Dendritic cell treated with granulocyte-macrophage colony-stimulating factor and Interleukin-4, amounts not matched to agents 40 ng/mL and 50 ng/mL, for 4 days (primary cell): ENCODE measurements around the gene SPAG7.
A peak's percentile ranks its signal among the peaks of the same experiment; 100 is the strongest.

Source experiments
- H3K27ac Mint-ChIP-seq: one replicate; pipeline ENCODE4 v1.8.0; 2022; ENCODE audit warnings: mild to moderate bottlenecking, mixed read lengths
- H3K27me3 Mint-ChIP-seq: one replicate; pipeline ENCODE4 v1.8.0; 2022; ENCODE audit warnings: mild to moderate bottlenecking, mixed read lengths
- H3K36me3 Mint-ChIP-seq: one replicate; pipeline ENCODE4 v1.8.0; 2022; ENCODE audit warnings: low read depth, mixed read lengths
- H3K4me1 Mint-ChIP-seq: one replicate; pipeline ENCODE4 v1.8.0; 2022; ENCODE audit warnings: low read depth, mixed read lengths
- H3K4me3 Mint-ChIP-seq: one replicate; pipeline ENCODE4 v1.8.0; 2022; ENCODE audit warnings: mild to moderate bottlenecking, moderate library complexity, mixed read lengths
- H3K9me3 Mint-ChIP-seq: one replicate; pipeline ENCODE4 v1.8.0; 2022; ENCODE audit warnings: mixed read lengths
- intact Hi-C: fragments of 100-400 bp; cut with micrococcal nuclease; formaldehyde crosslinking; loops from one replicate; pipeline ENCODE4 v1.15.0; 2022

Gene SPAG7

GRCh38 chr17:4987767-4988567 lies 20.4 kb upstream of the SPAG7 start:
- intact Hi-C loops, result loop anchor here (2.0 to 5.0 kb wide), 3 partner anchors 21 to 44 kb away; partner anchors contain the start of genes PFN1 and SPAG7
- Mint-ChIP-seq H3K36me3 (peaks cover 58% of the 10 kb centered on the region), H3K4me1 (peaks cover 54% of the 10 kb centered on the region), H3K27me3 (no peaks in the 10 kb centered on the region), H3K4me3 (peak overlapping the region; percentile 91), H3K9me3 (no peaks in the 10 kb centered on the region), H3K27ac (peak overlapping the region; percentile 93)

- peaks cover 62% of the 10 kb centered on the region for H3K4me1 Mint-ChIP-seq
- no peaks in the 10 kb centered on the region for H3K27me3 Mint-ChIP-seq
- H3K4me3 Mint-ChIP-seq, result peak within 1 kb of the TSS; percentile 91
- intact Hi-C loops, result loop anchor here (2.0 to 5.0 kb wide), 3 partner anchors 20 to 45 kb away; partner anchors contain the start of genes PFN1 and SPAG7
- H3K9me3 Mint-ChIP-seq, result no peaks in the 10 kb centered on the region
- H3K36me3 Mint-ChIP-seq, result peaks cover 66% of the 10 kb centered on the region
- H3K27ac Mint-ChIP-seq, result peak within 1 kb of the TSS; percentile 93
Measured at GRCh38 chr17:4986951-4987766, 19.5 kb upstream of the SPAG7 start, which contains the start of gene CAMTA2. Gene CAMTA2 (minus strand): TSS chr17:4987675. CDS start chr17:4986222, 1,453 bp downstream.

DNA sequence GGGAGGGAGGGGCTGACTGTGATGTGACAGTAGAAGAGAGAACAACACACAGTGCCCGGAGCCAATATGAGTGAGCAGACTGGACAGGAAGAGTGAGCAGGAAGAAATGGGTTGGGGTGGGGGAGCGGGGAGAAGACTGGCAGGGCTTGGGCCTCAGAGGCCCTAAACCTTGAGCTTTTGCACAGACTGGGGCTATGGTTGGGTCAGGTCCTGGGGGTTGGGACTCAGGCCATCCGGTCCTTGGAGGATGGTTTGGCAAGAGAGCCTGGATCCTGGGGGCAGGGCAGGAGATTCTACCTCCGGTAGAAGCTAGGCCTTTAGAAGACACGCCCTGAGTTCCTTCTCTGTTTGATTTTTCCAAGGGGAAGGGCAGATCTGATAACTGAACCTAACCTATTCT lies 18.8 kb upstream of the SPAG7 start:
- intact Hi-C loops, result loop anchor here (2.0 to 5.0 kb wide), 3 partner anchors 20 to 46 kb away; partner anchors contain the start of genes PFN1 and SPAG7
- Mint-ChIP-seq H3K27ac (peak overlapping the region; percentile 93), H3K36me3 (peaks cover 69% of the 10 kb centered on the region), H3K4me1 (peaks cover 64% of the 10 kb centered on the region), H3K27me3 (no peaks in the 10 kb centered on the region), H3K4me3 (peak overlapping the region; percentile 91), H3K9me3 (no peaks in the 10 kb centered on the region)

- Mint-ChIP-seq H3K27me3 (no peaks in the 10 kb centered on the region), H3K4me3 (no peak overlapping the region), H3K4me1 (peaks cover 76% of the 10 kb centered on the region), H3K9me3 (no peaks in the 10 kb centered on the region), H3K36me3 (peaks cover 93% of the 10 kb centered on the region), H3K27ac (peak overlapping the region; percentile 38)
- intact Hi-C loops, result no loop called here
Measured at GRCh38 chr17:4982305-4982704, 14.7 kb upstream of the SPAG7 start.

DNA sequence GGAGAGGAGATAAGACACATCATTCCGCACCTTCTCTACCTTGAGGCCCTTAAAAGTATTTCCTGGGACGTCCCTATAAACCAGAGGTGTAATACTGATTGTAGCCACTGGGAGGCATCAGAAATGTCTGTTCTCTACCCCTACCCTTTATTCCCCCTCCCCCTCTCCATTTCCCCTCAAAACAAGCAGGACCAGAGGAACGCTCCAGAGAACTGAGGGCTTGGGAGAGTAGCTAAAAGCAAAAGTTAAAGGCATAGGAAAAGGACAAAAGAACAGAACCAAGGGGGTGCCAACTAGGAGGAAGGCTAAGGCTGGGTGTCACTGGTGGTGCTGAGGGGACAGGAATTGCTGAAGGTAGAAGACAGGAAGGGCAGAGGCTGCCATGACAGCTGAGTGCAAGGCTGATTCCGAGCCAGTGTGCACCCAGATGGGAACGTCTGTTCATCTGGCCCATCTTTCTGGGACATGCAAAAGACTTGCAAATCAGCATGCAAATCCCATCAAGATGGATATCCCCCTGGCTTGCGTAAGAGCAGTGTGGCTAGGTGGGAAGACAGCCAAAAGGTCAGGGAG lies 13.1 kb upstream of the SPAG7 start:
- intact Hi-C loops, result loop anchor here (2.0 kb wide), 1 partner anchor 82 kb away; no protein-coding TSS in a partner anchor
- Mint-ChIP-seq H3K9me3 (no peaks in the 10 kb centered on the region), H3K4me3 (no peak overlapping the region), H3K36me3 (peaks cover 87% of the 10 kb centered on the region), H3K4me1 (peaks cover 65% of the 10 kb centered on the region), H3K27ac (peak overlapping the region; percentile 71), H3K27me3 (no peaks in the 10 kb centered on the region)

- H3K4me3 Mint-ChIP-seq, result peak overlapping the region; percentile 27
- peaks cover 72% of the 10 kb centered on the region for H3K36me3 Mint-ChIP-seq
- H3K27me3 Mint-ChIP-seq, result no peaks in the 10 kb centered on the region
- intact Hi-C loops, result no loop called here
- H3K9me3 Mint-ChIP-seq, result no peaks in the 10 kb centered on the region
- H3K27ac Mint-ChIP-seq, result peak overlapping the region; percentile 74
- H3K4me1 Mint-ChIP-seq, result peaks cover 75% of the 10 kb centered on the region
Measured at GRCh38 chr17:4978726-4979125, 11.1 kb upstream of the SPAG7 start.

DNA sequence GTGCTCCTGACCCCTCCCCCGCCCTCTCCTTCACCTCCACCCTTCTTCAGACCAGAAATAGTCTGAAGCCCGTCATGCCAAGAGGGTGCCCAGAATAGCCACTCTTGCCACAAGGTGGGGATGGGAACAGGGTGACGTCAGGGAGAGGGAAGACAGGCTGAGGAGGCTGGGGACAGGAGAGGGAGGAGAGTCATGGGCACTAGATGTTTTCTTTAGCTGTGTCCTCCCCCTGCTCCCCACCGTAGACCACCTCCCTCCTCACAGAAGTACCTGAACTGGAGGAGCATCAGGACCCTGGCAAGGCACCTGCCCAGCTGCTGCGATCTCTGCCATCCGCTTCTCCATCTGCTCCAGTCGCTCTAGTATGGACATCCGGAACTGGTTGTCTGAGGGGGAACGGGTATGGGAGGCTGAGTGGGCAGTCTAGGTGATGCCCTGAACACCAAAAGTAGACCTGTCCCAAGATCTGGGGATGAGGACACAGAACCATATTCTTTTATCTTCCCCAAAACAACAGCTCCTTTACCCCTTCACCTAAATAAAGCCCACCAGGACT lies 6.6 kb upstream of the SPAG7 start:
- Mint-ChIP-seq H3K36me3 (peaks cover 29% of the 10 kb centered on the region), H3K4me1 (peaks cover 51% of the 10 kb centered on the region), H3K4me3 (no peak overlapping the region), H3K27ac (peak overlapping the region; percentile 47), H3K9me3 (no peaks in the 10 kb centered on the region), H3K27me3 (no peaks in the 10 kb centered on the region)
- intact Hi-C loops, result no loop called here

- H3K9me3 Mint-ChIP-seq, result no peaks in the 10 kb centered on the region
- no peaks in the 10 kb centered on the region for H3K27me3 Mint-ChIP-seq
- peaks cover 44% of the 10 kb centered on the region for H3K4me1 Mint-ChIP-seq
- H3K4me3 Mint-ChIP-seq, result no peak overlapping the region
- H3K27ac Mint-ChIP-seq, result peak overlapping the region; percentile 47
- H3K36me3 Mint-ChIP-seq, result peaks cover 22% of the 10 kb centered on the region
- intact Hi-C loops, result no loop called here
Measured at GRCh38 chr17:4973256-4974114, 5.9 kb upstream of the SPAG7 start.

DNA sequence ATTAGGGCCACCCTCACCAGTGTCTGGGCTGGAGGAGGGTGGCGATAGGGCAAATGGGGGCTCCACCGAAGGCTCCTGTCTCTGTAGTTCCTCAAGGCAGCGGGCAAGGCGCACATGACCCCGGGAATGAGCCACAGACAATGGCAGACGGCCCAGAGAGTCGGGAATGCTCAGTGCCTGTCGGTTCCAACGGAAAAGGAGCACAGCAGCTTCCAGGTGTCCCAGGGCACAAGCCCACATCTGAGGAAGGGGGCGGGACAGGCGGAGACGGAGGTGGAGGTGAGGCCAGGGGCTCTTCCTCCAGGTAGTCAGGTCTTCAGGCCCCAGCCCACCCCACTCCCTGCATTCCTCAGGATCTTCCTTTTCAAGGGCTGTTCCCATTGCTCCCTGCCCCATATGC lies 5.1 kb upstream of the SPAG7 start:
- peaks cover 39% of the 10 kb centered on the region for H3K4me1 Mint-ChIP-seq
- H3K27me3 Mint-ChIP-seq, result no peaks in the 10 kb centered on the region
- H3K4me3 Mint-ChIP-seq, result no peak overlapping the region
- peak overlapping the region; percentile 47 for H3K27ac Mint-ChIP-seq
- intact Hi-C loops, result no loop called here
- peaks cover 14% of the 10 kb centered on the region for H3K36me3 Mint-ChIP-seq
- no peaks in the 10 kb centered on the region for H3K9me3 Mint-ChIP-seq

GRCh38 chr17:4972322-4972721 lies 4.7 kb upstream of the SPAG7 start:
- H3K9me3 Mint-ChIP-seq, result no peaks in the 10 kb centered on the region
- no peak overlapping the region for H3K4me3 Mint-ChIP-seq
- no peak overlapping the region for H3K27ac Mint-ChIP-seq
- intact Hi-C loops, result no loop called here
- peaks cover 10% of the 10 kb centered on the region for H3K36me3 Mint-ChIP-seq
- H3K27me3 Mint-ChIP-seq, result no peaks in the 10 kb centered on the region
- peaks cover 39% of the 10 kb centered on the region for H3K4me1 Mint-ChIP-seq

- Mint-ChIP-seq H3K27ac (no peak overlapping the region), H3K27me3 (no peaks in the 10 kb centered on the region), H3K9me3 (no peaks in the 10 kb centered on the region), H3K4me3 (no peak overlapping the region), H3K4me1 (peaks cover 39% of the 10 kb centered on the region), H3K36me3 (peaks cover 5% of the 10 kb centered on the region)
- intact Hi-C loops, result no loop called here
Measured at GRCh38 chr17:4971826-4972225, 4.2 kb upstream of the SPAG7 start.

DNA sequence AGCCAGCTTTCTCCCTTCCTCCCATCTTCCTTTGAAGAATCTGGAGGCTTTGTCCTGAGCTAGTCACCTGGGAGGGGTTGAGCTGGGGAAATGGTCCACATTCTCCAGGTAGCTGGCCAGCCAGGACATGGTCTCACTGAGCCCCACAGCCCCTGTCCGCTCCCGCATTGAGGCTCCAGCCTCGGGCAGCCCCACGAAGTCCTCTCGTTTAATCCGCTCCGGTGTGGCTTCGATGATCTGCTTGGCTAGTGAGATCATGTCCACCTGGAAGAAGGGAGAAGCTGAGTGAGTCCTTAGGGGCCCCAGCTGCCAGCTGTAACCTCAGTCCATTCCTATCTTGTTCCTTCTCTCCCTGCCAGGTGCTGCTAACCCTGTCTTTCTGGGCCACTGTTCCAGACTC lies 2.7 kb upstream of the SPAG7 start:
- Mint-ChIP-seq H3K27ac (peak overlapping the region; percentile 18), H3K27me3 (no peaks in the 10 kb centered on the region), H3K36me3 (peaks cover 15% of the 10 kb centered on the region), H3K9me3 (no peaks in the 10 kb centered on the region), H3K4me1 (peaks cover 44% of the 10 kb centered on the region), H3K4me3 (no peak overlapping the region)
- intact Hi-C loops, result no loop called here
